ENCODE results near the gene CCDC171. TPM values are rescaled to one million over a fixed set of nuclear protein-coding genes. Genes with fewer than 3 reads are reported as not detected.
"Not testable (repeated sequence)": the region's sequence is repeated elsewhere in the genome, so short reads cannot be mapped to it uniquely, and the experiment has no call there.

The CCDC171 gene
- total RNA-seq, 3 donors from 2014 or later, result 0.63 to 0.73 (median 0.71) TPM

- Mint-ChIP-seq H3K4me1 (ENCODE audit: low read depth) (no peaks in the 10 kb centered on the region), H3K36me3 (ENCODE audit: insufficient read depth) (no peaks in the 10 kb centered on the region), H3K4me3 (no peak overlapping the region), H3K9me3 (no peaks in the 10 kb centered on the region), H3K27me3 (ENCODE audit: low read depth) (no peaks in the 10 kb centered on the region)
- ATAC-seq, result no peak
- DNase-seq, result no peak
Observed at GRCh38 chr9:15697446-15697851, 144.6 kb downstream of the CCDC171 start.

GRCh38 chr9:15699876-15700559 is 147.2 kb downstream of the CCDC171 start:
- not testable (repeated sequence) for H3K36me3 Mint-ChIP-seq (ENCODE audit: insufficient read depth); H3K4me1 Mint-ChIP-seq (ENCODE audit: low read depth); ATAC-seq; H3K4me3 Mint-ChIP-seq; H3K27me3 Mint-ChIP-seq (ENCODE audit: low read depth); H3K9me3 Mint-ChIP-seq; DNase-seq

DNA sequence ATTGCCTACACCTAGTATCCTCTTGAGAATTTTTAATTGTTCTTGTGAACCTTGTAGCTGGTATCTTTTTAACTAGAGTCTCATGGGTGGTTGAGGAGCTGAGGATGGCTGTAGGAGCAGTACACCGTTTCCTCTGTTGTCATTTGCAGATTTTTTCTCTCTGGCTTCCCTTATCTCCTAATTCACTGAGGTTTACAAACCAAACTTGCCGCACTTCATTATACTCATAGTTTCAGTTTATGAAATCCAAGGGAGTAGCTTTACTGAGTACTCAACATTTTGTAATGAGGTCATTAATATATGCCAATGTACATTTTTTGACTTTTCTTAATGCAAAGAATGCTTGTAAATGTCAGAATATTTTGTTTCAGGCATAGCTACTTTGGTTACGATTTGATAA is 154.2 kb downstream of the CCDC171 start:
- Mint-ChIP-seq H3K4me3 (no peak overlapping the region), H3K27me3 (ENCODE audit: low read depth) (no peaks in the 10 kb centered on the region), H3K9me3 (no peaks in the 10 kb centered on the region)

DNA sequence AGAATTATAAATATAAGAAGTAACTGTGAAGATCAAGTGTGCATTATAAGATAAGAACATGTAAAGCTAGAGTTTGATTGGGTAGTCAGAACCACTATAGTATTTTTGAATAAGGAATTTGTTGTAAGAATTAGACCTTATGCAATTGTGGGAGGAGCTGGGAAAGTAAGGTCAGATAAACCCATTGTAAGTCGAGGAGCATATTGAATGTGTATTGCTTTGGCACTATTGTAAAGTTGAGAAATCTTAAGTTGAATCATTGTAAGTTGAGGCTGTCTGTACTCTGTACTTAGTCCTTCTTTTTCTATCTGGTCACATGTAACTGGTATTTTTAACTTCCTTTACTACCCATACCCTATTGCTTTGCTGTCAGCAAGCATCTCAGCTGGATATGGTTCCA is 158.7 kb downstream of the CCDC171 start:
- Mint-ChIP-seq H3K4me3 (no peak overlapping the region), H3K27me3 (ENCODE audit: low read depth) (no peaks in the 10 kb centered on the region), H3K36me3 (ENCODE audit: insufficient read depth) (no peaks in the 10 kb centered on the region), H3K9me3 (no peaks in the 10 kb centered on the region), H3K4me1 (ENCODE audit: low read depth) (no peaks in the 10 kb centered on the region)
- DNase-seq (no peak), ATAC-seq (no peak)

More for the DNA sequence above, 154.2 kb downstream of the CCDC171 start:
- no peak for DNase-seq
- Mint-ChIP-seq H3K4me1 (ENCODE audit: low read depth) (no peaks in the 10 kb centered on the region), H3K36me3 (ENCODE audit: insufficient read depth) (no peaks in the 10 kb centered on the region)
- no peak for ATAC-seq

DNA sequence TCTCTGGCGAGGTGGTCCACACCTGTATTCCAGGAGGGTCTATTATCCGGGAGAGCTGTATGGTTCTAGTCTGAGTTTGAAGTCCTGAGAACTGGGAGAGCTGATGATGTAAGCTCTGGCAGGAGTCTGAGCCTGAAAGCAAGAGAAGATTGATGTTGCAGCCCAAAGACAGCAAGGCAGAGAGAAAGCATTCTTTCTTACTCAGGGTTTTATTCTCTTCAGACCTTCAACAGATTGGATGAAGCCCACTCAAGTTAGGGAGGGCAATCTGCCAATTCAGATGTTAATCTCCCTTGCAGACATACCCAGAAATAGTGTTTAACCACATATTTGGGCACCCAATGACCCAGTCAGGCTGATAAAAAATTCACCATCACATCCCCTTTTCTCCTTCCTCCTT is 159.1 kb downstream of the CCDC171 start:
- ATAC-seq (no peak), DNase-seq (no peak)
- no peaks in the 10 kb centered on the region for H3K9me3 Mint-ChIP-seq
- no peaks in the 10 kb centered on the region for H3K4me1 Mint-ChIP-seq (ENCODE audit: low read depth)
- H3K27me3 Mint-ChIP-seq (ENCODE audit: low read depth), result no peaks in the 10 kb centered on the region
- no peak overlapping the region for H3K4me3 Mint-ChIP-seq
- no peaks in the 10 kb centered on the region for H3K36me3 Mint-ChIP-seq (ENCODE audit: insufficient read depth)

DNA sequence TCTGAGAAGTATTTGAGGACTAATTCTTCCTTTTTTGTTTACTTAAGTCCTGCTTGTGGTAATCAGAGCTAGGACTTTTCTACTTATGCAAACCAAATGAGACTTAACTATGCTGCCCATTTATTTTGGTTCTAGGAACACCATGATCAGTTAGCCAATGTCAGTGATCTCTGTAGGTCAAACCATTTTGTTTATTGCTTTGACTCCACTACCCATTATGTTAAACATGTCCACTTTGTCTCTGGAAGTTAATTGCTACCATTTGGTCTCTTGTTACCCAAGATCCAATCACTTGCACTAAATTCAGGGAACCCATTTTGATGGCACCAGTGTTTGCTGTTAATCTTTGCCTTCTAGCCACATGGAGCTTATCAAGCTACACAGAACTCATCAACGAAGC is 161.9 kb downstream of the CCDC171 start:
- ATAC-seq (no peak), DNase-seq (no peak)
- Mint-ChIP-seq H3K27me3 (ENCODE audit: low read depth) (no peaks in the 10 kb centered on the region), H3K4me1 (ENCODE audit: low read depth) (no peaks in the 10 kb centered on the region), H3K9me3 (no peaks in the 10 kb centered on the region), H3K4me3 (no peak overlapping the region), H3K36me3 (ENCODE audit: insufficient read depth) (no peaks in the 10 kb centered on the region)

- ATAC-seq (no peak), DNase-seq (no peak)
- H3K27me3 Mint-ChIP-seq (ENCODE audit: low read depth), result no peaks in the 10 kb centered on the region
- no peaks in the 10 kb centered on the region for H3K4me1 Mint-ChIP-seq (ENCODE audit: low read depth)
- H3K4me3 Mint-ChIP-seq, result no peak overlapping the region
- H3K9me3 Mint-ChIP-seq, result no peaks in the 10 kb centered on the region
- H3K36me3 Mint-ChIP-seq (ENCODE audit: insufficient read depth), result no peaks in the 10 kb centered on the region
Observed at GRCh38 chr9:15717290-15717967, 164.6 kb downstream of the CCDC171 start.

- Mint-ChIP-seq H3K27me3 (ENCODE audit: low read depth) (no peaks in the 10 kb centered on the region), H3K4me1 (ENCODE audit: low read depth) (no peaks in the 10 kb centered on the region), H3K4me3 (no peak overlapping the region), H3K9me3 (no peaks in the 10 kb centered on the region), H3K36me3 (ENCODE audit: insufficient read depth) (no peaks in the 10 kb centered on the region)
- DNase-seq (no peak), ATAC-seq (no peak)
Observed at GRCh38 chr9:15718423-15718822, 165.6 kb downstream of the CCDC171 start.

DNA sequence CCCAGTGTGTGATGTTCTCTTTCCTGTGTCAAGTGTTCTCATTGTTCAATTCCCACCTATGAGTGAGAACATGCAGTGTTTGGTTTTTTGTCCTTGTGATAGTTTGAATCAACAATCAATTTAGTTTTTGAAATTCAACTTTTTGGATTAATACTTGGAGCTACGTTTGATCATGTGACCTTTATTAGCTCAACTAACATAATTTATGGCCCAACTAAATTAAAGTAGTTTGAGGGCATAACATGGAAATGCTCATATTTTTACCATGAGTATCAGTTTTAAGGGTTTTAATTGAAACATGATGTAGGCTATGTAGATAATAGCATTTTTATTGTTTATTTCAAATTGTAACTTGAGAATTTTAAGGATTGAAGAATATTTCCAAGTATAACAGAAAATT is 168.0 kb downstream of the CCDC171 start:
- H3K27me3 Mint-ChIP-seq (ENCODE audit: low read depth), result no peaks in the 10 kb centered on the region
- ATAC-seq, result no peak

DNA sequence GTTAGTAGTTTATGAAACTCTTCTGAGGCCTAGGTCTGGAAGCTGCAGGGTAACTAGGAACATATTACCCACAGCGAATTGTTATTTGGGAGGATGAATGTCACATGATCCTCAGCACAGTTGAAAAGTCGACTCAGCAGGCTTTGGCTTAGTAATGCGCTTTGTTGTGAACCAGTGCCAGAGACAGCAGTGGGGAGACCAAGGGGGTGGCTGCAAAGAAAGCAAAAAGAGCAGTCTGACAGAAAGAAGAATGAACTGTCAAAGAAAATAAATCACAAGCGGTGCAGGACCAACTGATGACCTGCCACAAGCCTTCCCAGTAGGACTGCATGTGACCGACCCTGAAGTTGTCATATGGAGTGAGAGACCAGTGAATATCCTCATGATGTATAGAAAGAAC is 170.0 kb downstream of the CCDC171 start:
- Mint-ChIP-seq H3K36me3 (ENCODE audit: insufficient read depth) (no peaks in the 10 kb centered on the region), H3K9me3 (no peaks in the 10 kb centered on the region), H3K4me1 (ENCODE audit: low read depth) (no peaks in the 10 kb centered on the region), H3K4me3 (no peak overlapping the region), H3K27me3 (ENCODE audit: low read depth) (no peaks in the 10 kb centered on the region)
- ATAC-seq (no peak), DNase-seq (no peak)

More for the DNA sequence above, 168.0 kb downstream of the CCDC171 start:
- Mint-ChIP-seq H3K36me3 (ENCODE audit: insufficient read depth) (no peaks in the 10 kb centered on the region), H3K9me3 (no peaks in the 10 kb centered on the region), H3K4me3 (no peak overlapping the region), H3K4me1 (ENCODE audit: low read depth) (no peaks in the 10 kb centered on the region)
- no peak for DNase-seq

DNA sequence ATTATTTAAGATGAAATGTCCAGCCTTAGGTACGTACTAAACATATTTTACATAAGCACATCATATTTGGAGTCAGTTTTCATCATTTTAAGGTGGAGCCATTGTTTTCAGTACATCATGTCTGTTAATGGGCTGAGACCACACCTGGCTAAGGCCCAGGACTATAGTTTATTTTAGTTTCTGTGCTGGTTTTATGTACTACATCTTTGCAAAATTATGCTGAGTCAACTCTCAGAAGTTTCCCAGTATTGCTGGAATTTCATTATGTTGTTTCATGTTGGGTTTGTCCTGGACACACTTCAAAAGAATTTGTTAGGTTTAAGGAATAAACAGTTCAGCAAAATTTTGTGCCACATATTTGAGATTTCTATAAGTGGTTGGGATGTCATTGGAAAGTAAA is 171.2 kb downstream of the CCDC171 start:
- DNase-seq (no peak), ATAC-seq (no peak)
- H3K9me3 Mint-ChIP-seq, result no peaks in the 10 kb centered on the region
- H3K36me3 Mint-ChIP-seq (ENCODE audit: insufficient read depth), result no peaks in the 10 kb centered on the region
- H3K27me3 Mint-ChIP-seq (ENCODE audit: low read depth), result no peaks in the 10 kb centered on the region
- H3K4me3 Mint-ChIP-seq, result no peak overlapping the region
- H3K4me1 Mint-ChIP-seq (ENCODE audit: low read depth), result no peaks in the 10 kb centered on the region

GRCh38 chr9:15724612-15725011 is 171.8 kb downstream of the CCDC171 start:
- Mint-ChIP-seq H3K27me3 (ENCODE audit: low read depth) (no peaks in the 10 kb centered on the region), H3K9me3 (no peaks in the 10 kb centered on the region), H3K4me1 (ENCODE audit: low read depth) (peaks cover 3% of the 10 kb centered on the region), H3K4me3 (no peak overlapping the region), H3K36me3 (ENCODE audit: insufficient read depth) (no peaks in the 10 kb centered on the region)
- DNase-seq (no peak), ATAC-seq (no peak)

DNA sequence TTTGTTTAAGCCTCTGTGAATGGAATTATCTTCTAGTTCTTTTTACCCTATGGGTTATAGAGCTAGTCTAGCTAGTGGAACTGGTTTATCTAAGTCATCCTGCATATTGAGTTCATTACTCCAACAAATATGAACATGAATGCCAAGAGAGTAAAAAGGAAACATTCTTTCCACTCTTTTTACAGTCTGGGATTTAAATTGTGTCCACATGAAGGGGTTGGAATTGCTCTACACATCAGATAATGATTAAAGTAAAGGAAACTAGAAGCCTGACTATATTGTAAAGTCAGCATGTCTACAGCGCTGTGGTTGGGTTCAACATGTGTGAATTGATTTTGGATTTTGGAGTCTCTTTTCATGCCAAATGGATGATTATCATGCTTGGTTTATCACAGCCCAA is 173.1 kb downstream of the CCDC171 start:
- Mint-ChIP-seq H3K4me1 (ENCODE audit: low read depth) (peaks cover 3% of the 10 kb centered on the region), H3K9me3 (no peaks in the 10 kb centered on the region), H3K4me3 (no peak overlapping the region), H3K36me3 (ENCODE audit: insufficient read depth) (no peaks in the 10 kb centered on the region), H3K27me3 (ENCODE audit: low read depth) (no peaks in the 10 kb centered on the region)
- no peak for ATAC-seq
- no peak for DNase-seq

GRCh38 chr9:15729507-15729906 is 176.7 kb downstream of the CCDC171 start:
- Mint-ChIP-seq H3K4me3 (no peak overlapping the region), H3K9me3 (no peaks in the 10 kb centered on the region), H3K27me3 (ENCODE audit: low read depth) (no peaks in the 10 kb centered on the region), H3K36me3 (ENCODE audit: insufficient read depth) (no peaks in the 10 kb centered on the region), H3K4me1 (ENCODE audit: low read depth) (peaks cover 3% of the 10 kb centered on the region)
- DNase-seq, result no peak
- no peak for ATAC-seq

- no peaks in the 10 kb centered on the region for H3K4me1 Mint-ChIP-seq (ENCODE audit: low read depth)
- H3K27me3 Mint-ChIP-seq (ENCODE audit: low read depth), result no peaks in the 10 kb centered on the region
- no peak overlapping the region for H3K4me3 Mint-ChIP-seq
- no peaks in the 10 kb centered on the region for H3K9me3 Mint-ChIP-seq
- no peaks in the 10 kb centered on the region for H3K36me3 Mint-ChIP-seq (ENCODE audit: insufficient read depth)
- DNase-seq (no peak), ATAC-seq (no peak)
Observed at GRCh38 chr9:15735083-15735857, 182.4 kb downstream of the CCDC171 start.
